ENCODE measurements around the gene KATNAL2.
A peak's percentile ranks its signal among the peaks of the same experiment; 100 is the strongest.

The KATNAL2 gene

GRCh38 chr18:46909497-46909896 is 7.9 kb upstream of the KATNAL2 start:
- no peak overlapping the region for H3K27ac ChIP-seq (ENCODE audit: low read depth, low read length)
- no peaks in the 10 kb centered on the region for H3K36me3 ChIP-seq (ENCODE audit: control insufficient read depth, insufficient read depth, low read length)
- H3K27me3 ChIP-seq (ENCODE audit: control insufficient read depth, insufficient read depth, low read length) = no peaks in the 10 kb centered on the region
- H3K9ac ChIP-seq (ENCODE audit: low read length) = no peak overlapping the region
- no peak overlapping the region for H3K4me3 ChIP-seq (ENCODE audit: low read length)
- no peaks in the 10 kb centered on the region for H3K4me1 ChIP-seq (ENCODE audit: control insufficient read depth, insufficient read depth, low read length)

GRCh38 chr18:46910856-46911255 is 6.5 kb upstream of the KATNAL2 start:
- peaks cover 5% of the 10 kb centered on the region for H3K4me1 ChIP-seq (ENCODE audit: control insufficient read depth, insufficient read depth, low read length)
- no peak overlapping the region for H3K9ac ChIP-seq (ENCODE audit: low read length)
- no peak overlapping the region for H3K27ac ChIP-seq (ENCODE audit: low read depth, low read length)
- no peaks in the 10 kb centered on the region for H3K36me3 ChIP-seq (ENCODE audit: control insufficient read depth, insufficient read depth, low read length)
- no peaks in the 10 kb centered on the region for H3K27me3 ChIP-seq (ENCODE audit: control insufficient read depth, insufficient read depth, low read length)
- no peak overlapping the region for H3K4me3 ChIP-seq (ENCODE audit: low read length)

GRCh38 chr18:46915800-46916550 is 1.4 kb upstream of the KATNAL2 start:
- peaks cover 8% of the 10 kb centered on the region for H3K4me1 ChIP-seq (ENCODE audit: control insufficient read depth, insufficient read depth, low read length)
- peak overlapping the region; percentile 65 for H3K4me3 ChIP-seq (ENCODE audit: low read length)
- no peak overlapping the region for H3K27ac ChIP-seq (ENCODE audit: low read depth, low read length)

GRCh38 chr18:46916551-46917107 is 773 bp upstream of the KATNAL2 start:
- Histone ChIP-seq H3K36me3 (ENCODE audit: control insufficient read depth, insufficient read depth, low read length) (no peaks in the 10 kb centered on the region), H3K27ac (ENCODE audit: low read depth, low read length) (peak overlapping the region; percentile 96), H3K4me1 (ENCODE audit: control insufficient read depth, insufficient read depth, low read length) (peaks cover 8% of the 10 kb centered on the region), H3K9ac (ENCODE audit: low read length) (no peak overlapping the region), H3K27me3 (ENCODE audit: control insufficient read depth, insufficient read depth, low read length) (no peaks in the 10 kb centered on the region), H3K4me3 (ENCODE audit: low read length) (peak overlapping the region; percentile 65)

More at GRCh38 chr18:46915800-46916550, 1.4 kb upstream of the KATNAL2 start:
- Histone ChIP-seq H3K9ac (ENCODE audit: low read length) (no peak overlapping the region), H3K36me3 (ENCODE audit: control insufficient read depth, insufficient read depth, low read length) (no peaks in the 10 kb centered on the region), H3K27me3 (ENCODE audit: control insufficient read depth, insufficient read depth, low read length) (no peaks in the 10 kb centered on the region)

- Histone ChIP-seq H3K4me3 (ENCODE audit: low read length) (peak overlapping the region; percentile 65), H3K4me1 (ENCODE audit: control insufficient read depth, insufficient read depth, low read length) (peaks cover 8% of the 10 kb centered on the region), H3K36me3 (ENCODE audit: control insufficient read depth, insufficient read depth, low read length) (no peaks in the 10 kb centered on the region), H3K27me3 (ENCODE audit: control insufficient read depth, insufficient read depth, low read length) (no peaks in the 10 kb centered on the region), H3K9ac (ENCODE audit: low read length) (peak overlapping the region; percentile 45), H3K27ac (ENCODE audit: low read depth, low read length) (peak overlapping the region; percentile 96)
Measured at GRCh38 chr18:46917803-46918600, 600 bp downstream of the KATNAL2 start.

- Histone ChIP-seq H3K9ac (ENCODE audit: low read length) (no peak overlapping the region), H3K36me3 (ENCODE audit: control insufficient read depth, insufficient read depth, low read length) (no peaks in the 10 kb centered on the region), H3K27me3 (ENCODE audit: control insufficient read depth, insufficient read depth, low read length) (no peaks in the 10 kb centered on the region), H3K4me1 (ENCODE audit: control insufficient read depth, insufficient read depth, low read length) (peaks cover 8% of the 10 kb centered on the region), H3K27ac (ENCODE audit: low read depth, low read length) (no peak overlapping the region), H3K4me3 (ENCODE audit: low read length) (no peak overlapping the region)
Measured at GRCh38 chr18:46920067-46920466, 2.7 kb downstream of the KATNAL2 start.

GRCh38 chr18:46920653-46921052 is 3.3 kb downstream of the KATNAL2 start:
- peaks cover 5% of the 10 kb centered on the region for H3K4me1 ChIP-seq (ENCODE audit: control insufficient read depth, insufficient read depth, low read length)
- no peaks in the 10 kb centered on the region for H3K36me3 ChIP-seq (ENCODE audit: control insufficient read depth, insufficient read depth, low read length)
- no peak overlapping the region for H3K4me3 ChIP-seq (ENCODE audit: low read length)
- no peaks in the 10 kb centered on the region for H3K27me3 ChIP-seq (ENCODE audit: control insufficient read depth, insufficient read depth, low read length)
- H3K27ac ChIP-seq (ENCODE audit: low read depth, low read length) = no peak overlapping the region
- no peak overlapping the region for H3K9ac ChIP-seq (ENCODE audit: low read length)

- H3K4me1 ChIP-seq (ENCODE audit: control insufficient read depth, insufficient read depth, low read length) = no peaks in the 10 kb centered on the region
- H3K4me3 ChIP-seq (ENCODE audit: low read length) = no peak overlapping the region
- H3K36me3 ChIP-seq (ENCODE audit: control insufficient read depth, insufficient read depth, low read length) = no peaks in the 10 kb centered on the region
- no peak overlapping the region for H3K27ac ChIP-seq (ENCODE audit: low read depth, low read length)
- H3K9ac ChIP-seq (ENCODE audit: low read length) = no peak overlapping the region
- H3K27me3 ChIP-seq (ENCODE audit: control insufficient read depth, insufficient read depth, low read length) = no peaks in the 10 kb centered on the region
Measured at GRCh38 chr18:46939337-46939963, 22.0 kb downstream of the KATNAL2 start.

GRCh38 chr18:46939998-46940571 is 22.7 kb downstream of the KATNAL2 start:
- Histone ChIP-seq H3K4me1 (ENCODE audit: control insufficient read depth, insufficient read depth, low read length) (no peaks in the 10 kb centered on the region), H3K36me3 (ENCODE audit: control insufficient read depth, insufficient read depth, low read length) (no peaks in the 10 kb centered on the region), H3K27ac (ENCODE audit: low read depth, low read length) (no peak overlapping the region), H3K27me3 (ENCODE audit: control insufficient read depth, insufficient read depth, low read length) (no peaks in the 10 kb centered on the region), H3K9ac (ENCODE audit: low read length) (no peak overlapping the region), H3K4me3 (ENCODE audit: low read length) (no peak overlapping the region)

- Histone ChIP-seq H3K27ac (ENCODE audit: low read depth, low read length) (no peak overlapping the region), H3K4me1 (ENCODE audit: control insufficient read depth, insufficient read depth, low read length) (no peaks in the 10 kb centered on the region), H3K4me3 (ENCODE audit: low read length) (no peak overlapping the region), H3K36me3 (ENCODE audit: control insufficient read depth, insufficient read depth, low read length) (no peaks in the 10 kb centered on the region), H3K27me3 (ENCODE audit: control insufficient read depth, insufficient read depth, low read length) (no peaks in the 10 kb centered on the region), H3K9ac (ENCODE audit: low read length) (no peak overlapping the region)
Measured at GRCh38 chr18:46942646-46943045, 25.2 kb downstream of the KATNAL2 start.

- no peaks in the 10 kb centered on the region for H3K27me3 ChIP-seq (ENCODE audit: control insufficient read depth, insufficient read depth, low read length)
- H3K4me3 ChIP-seq (ENCODE audit: low read length) = peak overlapping the region; percentile 65
- no peak overlapping the region for H3K27ac ChIP-seq (ENCODE audit: low read depth, low read length)
- no peak overlapping the region for H3K9ac ChIP-seq (ENCODE audit: low read length)
- no peaks in the 10 kb centered on the region for H3K4me1 ChIP-seq (ENCODE audit: control insufficient read depth, insufficient read depth, low read length)
- H3K36me3 ChIP-seq (ENCODE audit: control insufficient read depth, insufficient read depth, low read length) = no peaks in the 10 kb centered on the region
Measured at GRCh38 chr18:46946656-46947282, 29.4 kb downstream of the KATNAL2 start.

All from rectal smooth muscle tissue (tissue), 1 donor.